ENCODE results near the gene TSSK2. TPM values are rescaled to one million over a fixed set of nuclear protein-coding genes. Genes with fewer than 3 reads are reported as not detected.

The TSSK2 gene
- total RNA-seq, 1 donor from 2014 or later = not detected

- H3K27ac Mint-ChIP-seq = no peak overlapping the region
- no peak overlapping the region for H3K4me3 Mint-ChIP-seq (ENCODE audit: low read depth)
- no peaks in the 10 kb centered on the region for H3K9me3 Mint-ChIP-seq
- peaks cover 18% of the 10 kb centered on the region for H3K4me1 Mint-ChIP-seq (ENCODE audit: low read depth)
- peaks cover 3% of the 10 kb centered on the region for H3K36me3 Mint-ChIP-seq (ENCODE audit: low read depth)
- no peak for DNase-seq (ENCODE audit: low spot score)
- H3K27me3 Mint-ChIP-seq (ENCODE audit: low read depth) = no peaks in the 10 kb centered on the region
- intact Hi-C loops (cut with micrococcal nuclease) = no loop called here
Measured at GRCh38 chr22:19180740-19181410, 49.8 kb downstream of the TSSK2 start.

- Mint-ChIP-seq H3K4me1 (ENCODE audit: low read depth) (peaks cover 18% of the 10 kb centered on the region), H3K4me3 (ENCODE audit: low read depth) (no peak overlapping the region), H3K9me3 (no peaks in the 10 kb centered on the region), H3K36me3 (ENCODE audit: low read depth) (no peaks in the 10 kb centered on the region), H3K27ac (no peak overlapping the region), H3K27me3 (ENCODE audit: low read depth) (no peaks in the 10 kb centered on the region)
- intact Hi-C loops (cut with micrococcal nuclease) = no loop called here
- DNase-seq (ENCODE audit: low spot score) = no peak
Measured at GRCh38 chr22:19181786-19182471, 50.8 kb downstream of the TSSK2 start.

Other genes with a start within 250 kb of the TSSK2 start
- gene DGCR6, start 225.0 kb upstream of the TSSK2 start, total RNA-seq = 0.87 and 1.2 TPM in 2 replicates
- 0.50 and 0.94 TPM in 2 replicates for gene PRODH, start 195.0 kb upstream of the TSSK2 start, total RNA-seq
- 20.8 and 22.5 TPM in 2 replicates for gene DGCR2, start 8.9 kb upstream of the TSSK2 start, total RNA-seq
- gene ESS2, start 13.3 kb downstream of the TSSK2 start, total RNA-seq = 19.4 and 20.3 TPM in 2 replicates
- not detected in 2 replicates for gene GSC2, start 19.0 kb downstream of the TSSK2 start, total RNA-seq
- gene SLC25A1, start 47.4 kb downstream of the TSSK2 start, total RNA-seq = 52.0 and 53.1 TPM in 2 replicates
- 0.60 and 1.5 TPM in 2 replicates for gene CLTCL1, start 160.4 kb downstream of the TSSK2 start, total RNA-seq

Measured in activated T-helper 2 cell treated with anti-CD3 and anti-CD28 coated beads, Interferon-gamma antibody, Interleukin-2, Interleukin-4, amounts not matched to agents 10 μg/mL and 5 μg/mL and 100 μg/mL, durations not matched to agents 14 hours and 24 hours and 36 hours (primary cell).